Skin epidermis (tissue), 12 donors: ENCODE data around the gene RASIP1.
"Not testable (repeated sequence)": the region's sequence is repeated elsewhere in the genome, so short reads cannot be mapped to it uniquely, and the experiment has no call there.

Experiments
- H3K27ac ChIP-seq, 21 experiments: fragments of 200-600 bp; sonication (generic) in 11 of 21; one replicate each; pipeline ENCODE4 v1.5.0; 2020; ENCODE audit warnings: mild to moderate bottlenecking in 3 of 21, inconsistent platforms in 2 of 21, moderate library complexity in 2 of 21
- H3K4me3 ChIP-seq, 7 experiments: fragments of 200-600 bp; sonication (generic) in 2 of 7; one replicate each; pipeline ENCODE4 v1.5.0; 2020; ENCODE audit warnings: inconsistent platforms in 2 of 7, mild to moderate bottlenecking in 2 of 7, moderate library complexity in 1 of 7

Gene RASIP1, protein sequence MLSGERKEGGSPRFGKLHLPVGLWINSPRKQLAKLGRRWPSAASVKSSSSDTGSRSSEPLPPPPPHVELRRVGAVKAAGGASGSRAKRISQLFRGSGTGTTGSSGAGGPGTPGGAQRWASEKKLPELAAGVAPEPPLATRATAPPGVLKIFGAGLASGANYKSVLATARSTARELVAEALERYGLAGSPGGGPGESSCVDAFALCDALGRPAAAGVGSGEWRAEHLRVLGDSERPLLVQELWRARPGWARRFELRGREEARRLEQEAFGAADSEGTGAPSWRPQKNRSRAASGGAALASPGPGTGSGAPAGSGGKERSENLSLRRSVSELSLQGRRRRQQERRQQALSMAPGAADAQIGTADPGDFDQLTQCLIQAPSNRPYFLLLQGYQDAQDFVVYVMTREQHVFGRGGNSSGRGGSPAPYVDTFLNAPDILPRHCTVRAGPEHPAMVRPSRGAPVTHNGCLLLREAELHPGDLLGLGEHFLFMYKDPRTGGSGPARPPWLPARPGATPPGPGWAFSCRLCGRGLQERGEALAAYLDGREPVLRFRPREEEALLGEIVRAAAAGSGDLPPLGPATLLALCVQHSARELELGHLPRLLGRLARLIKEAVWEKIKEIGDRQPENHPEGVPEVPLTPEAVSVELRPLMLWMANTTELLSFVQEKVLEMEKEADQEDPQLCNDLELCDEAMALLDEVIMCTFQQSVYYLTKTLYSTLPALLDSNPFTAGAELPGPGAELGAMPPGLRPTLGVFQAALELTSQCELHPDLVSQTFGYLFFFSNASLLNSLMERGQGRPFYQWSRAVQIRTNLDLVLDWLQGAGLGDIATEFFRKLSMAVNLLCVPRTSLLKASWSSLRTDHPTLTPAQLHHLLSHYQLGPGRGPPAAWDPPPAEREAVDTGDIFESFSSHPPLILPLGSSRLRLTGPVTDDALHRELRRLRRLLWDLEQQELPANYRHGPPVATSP

DNA sequence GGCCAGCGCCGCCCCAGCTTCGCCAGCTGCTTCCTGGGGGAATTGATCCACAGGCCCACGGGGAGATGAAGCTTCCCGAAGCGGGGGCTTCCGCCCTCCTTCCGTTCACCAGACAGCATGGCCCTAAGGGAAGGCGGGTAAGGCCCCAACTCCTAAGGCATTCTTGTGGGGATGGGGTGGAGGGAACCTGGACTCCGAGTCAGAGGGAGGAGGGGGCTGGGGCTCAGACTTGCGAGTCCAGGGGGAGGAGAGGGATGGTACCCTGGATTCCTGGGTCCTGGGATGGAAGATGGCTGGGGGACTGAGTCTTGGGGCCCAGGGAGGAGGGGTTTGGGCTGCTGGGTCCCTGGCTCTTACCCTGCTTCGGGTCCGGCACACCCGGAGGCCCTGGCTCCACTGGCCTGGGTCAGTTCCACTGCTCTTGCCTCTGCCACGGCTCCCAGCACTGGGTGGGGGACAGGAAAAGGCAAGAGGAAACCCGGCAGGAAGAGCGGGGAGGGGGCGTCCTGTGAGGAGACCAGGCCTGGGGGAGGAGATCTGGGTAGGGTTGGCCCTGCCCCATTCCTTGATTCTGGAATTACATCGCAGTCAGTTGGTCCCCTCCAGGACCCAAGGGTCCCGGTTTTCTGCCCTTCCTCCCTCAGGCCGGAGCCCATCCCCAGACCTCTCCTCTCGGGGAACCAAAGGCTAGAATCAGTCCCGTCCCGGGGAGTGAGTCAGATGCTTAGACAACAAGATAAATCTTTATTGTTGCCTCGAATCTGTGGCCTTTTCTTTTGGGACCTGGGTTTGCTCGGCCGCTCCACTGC lies at the start of gene RASIP1:
TSS of gene RASIP1 (minus strand) at position 447 of the 809 bp plus-strand sequence. CDS start at position 119, 328 bp downstream.
- H3K27ac ChIP-seq: peak within 1 kb of the TSS; percentile 17 to 86 (median 74)
- H3K4me3 ChIP-seq: peak within 1 kb of the TSS; percentile 31 to 61 (median 50)

DNA sequence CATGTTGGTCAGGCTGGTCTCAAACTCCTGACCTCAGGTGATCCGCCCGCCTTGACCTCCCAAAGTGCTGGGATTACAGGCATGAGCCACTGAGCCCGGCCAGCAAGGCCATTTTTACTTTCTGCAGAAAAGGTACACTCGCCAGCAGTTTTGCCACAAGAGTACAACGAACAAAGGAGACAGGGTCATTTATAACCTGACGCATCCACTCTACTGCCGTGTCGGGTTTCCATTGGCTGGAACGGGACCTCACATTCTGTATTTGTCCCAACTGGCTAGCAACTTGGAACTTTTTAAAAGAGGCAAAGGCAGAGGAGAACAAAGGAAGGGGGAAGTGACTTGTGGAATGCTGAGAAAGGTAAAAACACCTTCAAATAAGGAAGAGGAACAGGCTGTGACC lies 46.9 kb upstream of the RASIP1 start:
- H3K4me3 ChIP-seq, H3K27ac ChIP-seq: not testable (repeated sequence)

DNA sequence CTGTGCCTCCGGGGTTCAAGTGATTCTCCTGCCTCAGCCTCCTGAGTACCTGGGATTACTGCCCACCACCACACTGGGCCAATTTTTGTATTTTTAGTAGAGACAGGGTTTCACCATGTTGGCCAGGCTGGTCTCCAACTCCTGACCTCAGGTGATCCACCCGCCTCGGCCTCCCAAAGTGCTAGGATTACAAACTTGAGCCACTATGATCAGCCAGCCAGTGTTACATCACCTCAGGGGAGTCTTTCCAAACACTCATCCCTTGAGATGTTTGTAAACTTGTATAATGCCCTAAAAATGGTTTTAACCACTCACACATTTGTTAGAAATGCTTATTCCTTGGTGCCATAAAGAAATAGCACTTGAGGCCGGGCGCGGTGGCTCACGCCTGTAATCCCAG lies 46.0 kb upstream of the RASIP1 start:
- not testable (repeated sequence) for H3K4me3 ChIP-seq, H3K27ac ChIP-seq

DNA sequence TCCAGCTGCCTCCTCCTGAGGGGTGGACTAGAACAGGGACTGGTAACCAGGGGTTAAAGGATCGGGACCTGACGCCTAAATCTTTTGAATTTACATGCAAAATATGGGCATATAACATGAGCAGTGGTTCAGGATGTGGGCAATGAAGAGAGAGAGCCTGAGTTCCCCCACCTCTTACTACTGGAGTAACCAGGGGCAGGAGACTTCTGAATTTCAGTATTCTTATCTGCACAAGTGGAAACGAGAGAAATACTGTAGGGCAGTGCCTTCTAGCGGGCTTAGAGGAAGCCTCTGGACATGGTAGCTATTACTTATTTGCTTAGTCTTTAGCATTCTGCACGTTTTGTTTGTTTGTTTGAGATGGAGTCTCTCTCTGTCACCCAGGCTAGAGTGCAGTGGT lies 44.1 kb upstream of the RASIP1 start:
- no peak overlapping the region for H3K27ac ChIP-seq

DNA sequence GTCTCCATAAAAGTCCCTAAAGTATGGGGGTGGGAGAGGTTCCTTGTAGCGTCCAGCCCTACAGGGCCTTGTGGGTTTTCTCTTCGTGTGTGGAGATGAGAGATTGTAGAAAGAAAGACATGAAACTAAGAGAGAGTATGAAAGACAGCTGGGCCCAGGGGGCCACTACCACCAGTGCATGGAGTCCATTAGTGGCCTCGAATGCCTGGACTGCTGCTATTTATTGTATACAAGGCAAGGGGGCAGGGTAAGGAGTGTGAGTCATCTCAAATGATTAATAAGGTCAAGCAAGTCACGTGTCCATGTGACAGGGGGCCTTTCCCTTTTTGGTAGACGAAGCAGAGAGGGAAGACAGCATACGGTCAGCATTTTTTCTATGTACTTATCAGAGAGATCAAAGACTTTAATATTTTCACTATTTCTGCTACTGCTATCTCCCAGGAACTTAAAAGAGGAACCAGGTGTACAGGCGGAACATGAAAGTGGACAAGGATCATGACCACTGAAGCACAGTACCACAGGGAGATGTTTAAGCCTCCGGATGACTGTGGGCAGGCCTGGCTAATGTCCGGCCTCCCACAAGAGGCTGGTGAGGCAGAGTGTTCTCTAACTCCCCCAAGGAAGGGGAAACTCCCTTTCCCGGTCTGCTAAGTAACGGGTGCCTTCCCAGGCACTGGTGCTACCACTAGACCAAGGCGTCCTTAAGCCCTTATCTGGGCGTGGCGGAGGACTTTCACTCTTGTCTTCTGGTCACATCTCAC lies 40.4 kb upstream of the RASIP1 start:
- peak overlapping the region in 12 of 21 experiments; percentile 8 to 76 (median 45) for H3K27ac ChIP-seq
- H3K4me3 ChIP-seq: no peak overlapping the region

More for the DNA sequence above, 44.1 kb upstream of the RASIP1 start:
- H3K4me3 ChIP-seq: no peak overlapping the region

DNA sequence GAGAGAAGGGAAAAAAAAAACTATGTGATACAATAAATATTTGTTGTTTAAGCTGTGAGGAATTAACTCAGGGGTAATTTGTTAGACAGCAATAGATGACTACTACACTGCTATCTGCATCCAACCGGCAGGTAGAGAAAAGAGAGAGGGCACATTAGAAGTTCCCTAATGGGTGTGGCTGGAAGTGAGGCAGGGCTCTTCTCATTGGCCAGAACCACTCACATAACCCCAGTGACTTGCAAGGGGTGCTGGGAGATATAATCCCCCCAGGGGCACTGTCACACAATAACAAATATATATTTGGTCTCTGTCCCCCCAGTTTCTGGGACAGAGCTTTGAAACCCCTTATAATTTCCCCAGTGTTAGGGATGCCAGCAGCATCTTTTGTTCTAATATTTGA lies 39.2 kb upstream of the RASIP1 start:
- H3K27ac ChIP-seq: no peak overlapping the region

DNA sequence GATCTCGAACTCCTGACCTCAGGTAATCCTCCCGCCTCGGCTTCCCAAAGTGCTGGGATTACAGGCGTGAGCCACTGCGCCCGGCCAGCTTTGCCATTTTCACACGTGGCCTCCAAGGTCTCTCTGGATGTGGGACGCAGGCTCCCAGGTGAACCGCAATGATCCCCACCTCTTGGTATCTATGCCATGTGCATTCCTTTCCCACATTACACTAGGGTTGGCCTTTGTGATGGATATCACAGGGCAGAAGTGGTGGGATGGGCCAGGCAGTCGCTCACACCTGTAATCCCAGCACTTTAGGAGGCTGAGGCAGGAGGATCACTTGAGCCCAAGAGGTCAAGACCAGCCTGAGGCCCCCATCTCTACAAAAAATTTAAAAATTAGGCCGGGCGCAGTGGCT lies 37.3 kb upstream of the RASIP1 start:
- Histone ChIP-seq H3K27ac (no peak overlapping the region), H3K4me3 (no peak overlapping the region)

More for the DNA sequence above, 39.2 kb upstream of the RASIP1 start:
- no peak overlapping the region for H3K4me3 ChIP-seq

DNA sequence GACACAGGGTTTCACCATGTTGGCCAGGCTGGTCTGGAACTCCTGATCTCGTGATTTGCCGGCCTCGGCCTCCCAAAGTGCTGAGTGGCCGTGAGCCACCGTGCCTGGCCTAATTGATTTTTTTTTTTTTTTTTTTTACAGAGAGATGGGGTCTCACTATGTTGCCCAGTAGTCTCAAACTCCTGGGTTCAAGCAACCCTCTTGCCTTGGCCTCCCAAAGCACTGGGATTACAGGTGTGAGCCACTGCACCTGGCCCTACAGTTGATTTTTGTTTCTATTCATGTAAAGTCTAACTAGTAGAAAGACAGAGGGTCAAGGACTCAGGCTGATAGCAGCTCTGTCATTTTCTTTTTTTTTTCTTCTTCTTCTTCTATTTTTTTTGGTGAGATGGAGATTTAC lies 36.7 kb upstream of the RASIP1 start:
- Histone ChIP-seq H3K4me3 (no peak overlapping the region), H3K27ac (no peak overlapping the region)

DNA sequence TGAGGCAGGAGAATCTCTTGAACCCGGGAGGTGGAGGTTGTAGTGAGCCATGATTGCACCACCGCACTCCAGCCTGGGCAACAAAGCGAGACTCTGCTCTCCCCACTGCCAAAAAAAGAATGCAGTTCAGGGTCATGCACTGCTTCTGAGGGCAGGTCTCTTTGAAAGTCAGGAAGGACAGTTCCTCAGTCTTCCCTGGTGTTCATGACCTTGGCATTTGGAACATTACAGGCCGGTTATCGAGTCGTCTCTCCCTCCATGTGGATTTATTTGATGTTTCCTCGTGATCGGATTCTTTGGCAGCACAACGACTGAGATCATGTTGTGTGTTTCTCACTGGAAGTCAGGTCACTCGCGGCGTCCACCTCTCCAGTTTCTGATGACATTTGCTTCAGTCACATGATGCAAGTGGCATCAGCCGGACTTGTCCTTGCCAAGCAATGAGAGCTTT lies 32.1 kb upstream of the RASIP1 start:
- no peak overlapping the region for H3K4me3 ChIP-seq
- no peak overlapping the region for H3K27ac ChIP-seq

DNA sequence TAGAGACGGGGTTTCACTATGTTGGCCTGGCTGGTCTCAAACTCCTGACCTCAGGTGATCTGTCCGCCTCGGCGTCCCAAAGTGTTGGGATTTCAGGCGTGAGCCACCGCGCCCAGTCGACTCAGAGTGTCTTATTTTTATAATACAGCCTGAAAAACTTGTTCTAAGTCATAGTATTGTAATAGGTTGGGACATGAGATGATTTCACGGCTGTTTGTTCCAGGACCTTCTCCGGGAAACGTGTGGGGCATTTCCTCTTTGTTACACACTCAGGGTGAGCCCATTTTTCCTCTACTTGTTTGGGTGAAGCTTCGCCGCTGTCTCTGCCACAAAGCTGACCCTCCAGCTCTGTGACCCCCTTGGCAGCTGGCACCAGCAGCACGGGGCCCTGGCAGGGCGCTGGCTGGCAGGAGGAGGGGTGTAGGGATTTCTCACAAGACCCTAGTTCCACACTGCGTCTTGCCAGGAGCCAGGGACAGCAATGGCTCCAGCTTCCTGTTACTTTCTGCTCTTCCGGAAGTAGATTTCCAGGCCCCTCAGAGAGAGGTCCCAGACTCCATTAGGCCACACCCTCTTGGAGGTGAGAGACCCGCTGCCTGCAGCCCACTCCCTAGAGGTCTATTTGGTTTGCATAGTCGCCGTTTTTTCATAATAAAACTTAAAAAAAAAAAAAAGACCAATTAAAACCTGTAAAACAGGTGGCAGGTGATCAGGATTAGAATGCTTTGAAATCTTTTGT lies 30.5 kb upstream of the RASIP1 start:
- no peak overlapping the region for H3K4me3 ChIP-seq

DNA sequence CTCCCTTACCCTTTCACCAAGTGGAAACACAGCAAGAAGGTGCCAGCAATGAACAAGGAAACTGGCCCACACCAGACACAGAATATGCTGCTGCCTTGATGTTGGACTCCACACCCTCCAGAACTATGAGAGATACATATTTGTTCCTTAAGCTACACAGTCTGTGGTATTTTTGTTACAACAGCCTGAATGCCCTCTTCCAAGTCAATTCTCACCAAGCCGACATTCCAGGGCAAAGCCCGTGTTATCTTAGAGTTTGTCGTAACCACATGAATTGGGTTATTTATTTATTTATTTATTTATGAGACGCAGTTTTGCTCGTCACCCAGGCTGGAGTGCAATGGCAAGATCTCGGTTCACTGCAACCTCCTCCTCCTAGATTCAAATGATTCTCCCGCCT lies 29.9 kb upstream of the RASIP1 start:
- Histone ChIP-seq H3K4me3 (no peak overlapping the region), H3K27ac (peak overlapping the region in 10 of 21 experiments; percentile 11 to 70 (median 41))

More for the DNA sequence above, 30.5 kb upstream of the RASIP1 start:
- peak overlapping the region in 13 of 21 experiments; percentile 11 to 70 (median 42) for H3K27ac ChIP-seq

DNA sequence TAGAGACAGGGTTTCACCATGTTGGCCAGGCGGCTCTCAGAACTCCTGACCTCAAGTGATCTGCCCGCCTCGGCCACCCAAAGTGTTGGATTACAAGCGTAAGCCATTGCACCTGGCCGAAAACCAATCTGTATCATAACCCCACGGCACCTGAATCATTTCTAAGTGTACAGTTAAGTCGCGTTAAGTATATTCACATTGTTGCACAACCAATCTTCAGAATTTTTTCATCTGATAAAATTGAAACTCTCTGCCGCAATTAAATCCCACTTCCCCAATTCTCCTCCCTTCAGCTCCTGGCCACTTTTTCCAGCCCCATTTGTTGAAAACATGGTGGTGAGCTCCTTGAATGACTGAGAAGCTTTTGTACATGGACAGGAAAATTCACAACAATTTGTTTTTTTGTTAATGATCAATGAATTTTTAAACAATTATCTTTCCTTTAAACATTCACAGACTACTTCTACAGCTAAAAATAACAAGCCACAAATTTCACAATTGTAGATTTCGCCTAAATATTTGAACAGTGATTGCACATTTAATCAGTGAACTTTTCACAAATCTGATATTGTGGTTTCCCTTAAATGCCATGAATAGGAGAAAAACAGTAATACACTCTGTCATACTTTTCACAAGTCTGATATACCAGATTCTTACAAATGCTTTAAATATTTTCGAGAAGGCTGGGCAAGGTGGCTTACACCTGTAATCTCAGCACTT lies 28.7 kb upstream of the RASIP1 start:
- Histone ChIP-seq H3K4me3 (no peak overlapping the region), H3K27ac (peak overlapping the region in 1 of 21 experiments; percentile 40)

DNA sequence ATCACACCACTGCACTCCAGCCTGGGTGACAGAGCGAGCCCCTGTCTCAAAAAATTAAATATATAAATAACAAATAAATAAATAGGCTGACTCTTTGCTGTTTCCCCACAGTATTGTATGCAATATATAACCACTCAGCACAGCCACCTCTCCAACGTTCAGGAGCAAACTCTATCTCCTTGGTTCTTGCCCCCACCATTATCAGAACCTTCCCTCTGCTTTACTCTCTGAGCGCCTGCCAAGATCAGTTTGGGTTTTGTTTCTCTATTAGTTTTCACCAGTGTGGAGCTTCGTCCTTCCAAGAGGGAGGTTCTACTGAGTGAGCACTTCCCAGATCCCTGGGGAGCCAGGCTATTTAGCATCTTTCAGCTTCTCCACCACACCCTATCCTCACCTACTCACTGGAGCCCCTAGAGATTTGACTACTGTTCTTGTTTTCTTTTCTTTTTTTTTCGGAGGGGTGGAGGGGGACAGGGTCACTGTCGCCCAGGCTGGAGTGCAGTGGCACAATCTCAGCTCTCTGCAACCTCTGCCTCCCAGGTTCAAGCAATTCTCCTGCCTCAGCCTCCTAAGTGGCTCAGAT lies 27.9 kb upstream of the RASIP1 start:
- not testable (repeated sequence) for H3K4me3 ChIP-seq, H3K27ac ChIP-seq

DNA sequence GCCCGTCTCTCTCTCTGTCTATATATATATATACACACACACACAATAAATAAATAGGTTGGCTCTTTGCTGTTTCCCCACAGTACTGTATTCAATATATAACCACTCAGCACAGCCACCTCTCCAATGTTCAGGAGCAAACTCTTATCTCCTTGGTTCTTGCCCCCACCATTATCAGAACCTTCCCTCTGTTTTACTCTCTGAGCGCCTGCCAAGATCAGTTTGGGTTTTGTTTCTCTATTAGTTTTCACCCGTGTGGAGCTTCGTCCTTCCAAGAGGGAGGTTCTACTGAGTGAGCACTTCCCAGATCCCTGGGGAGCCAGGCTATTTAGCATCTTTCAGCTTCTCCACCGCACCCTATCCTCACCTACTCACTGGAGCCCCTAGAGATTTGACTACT lies 25.4 kb upstream of the RASIP1 start:
- H3K27ac ChIP-seq: not testable (repeated sequence)

DNA sequence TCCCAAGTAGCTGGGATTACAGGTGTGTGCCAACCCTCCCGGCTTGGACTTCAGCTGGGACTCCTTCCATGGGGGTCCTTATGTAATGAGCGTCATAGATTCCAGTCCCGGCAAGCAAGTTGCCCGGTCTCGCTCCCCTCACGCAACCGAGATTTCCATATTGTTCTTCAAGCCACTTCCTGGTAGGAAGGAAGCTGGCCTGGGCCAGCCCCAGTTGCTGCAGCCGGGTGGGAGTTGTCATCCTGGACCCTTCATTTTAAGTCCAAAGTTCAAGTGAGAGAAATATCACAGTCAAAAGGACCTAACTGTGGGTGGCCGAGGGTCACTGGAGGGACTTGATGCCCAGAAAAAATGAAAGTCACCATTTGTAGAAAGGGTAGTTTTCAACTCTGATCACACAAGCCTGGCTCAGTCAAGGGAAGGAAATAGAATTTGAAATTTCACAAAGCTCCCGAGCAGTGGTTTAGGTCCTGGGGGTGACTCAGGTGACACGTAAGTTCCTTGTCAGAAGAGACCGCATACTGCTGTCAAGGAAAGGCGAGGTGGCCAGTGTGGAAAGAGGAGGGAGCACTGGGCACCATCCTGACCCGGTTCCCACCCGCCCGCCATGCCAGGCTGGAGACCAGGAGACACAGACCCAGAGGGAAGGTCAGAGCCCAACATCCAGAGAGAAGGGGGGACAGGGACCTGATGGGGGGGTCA lies 20.2 kb upstream of the RASIP1 start:
- no peak overlapping the region for H3K4me3 ChIP-seq
- peak overlapping the region in 6 of 21 experiments; percentile 5 to 72 (median 48) for H3K27ac ChIP-seq

More for the DNA sequence above, 25.4 kb upstream of the RASIP1 start:
- not testable (repeated sequence) for H3K4me3 ChIP-seq

DNA sequence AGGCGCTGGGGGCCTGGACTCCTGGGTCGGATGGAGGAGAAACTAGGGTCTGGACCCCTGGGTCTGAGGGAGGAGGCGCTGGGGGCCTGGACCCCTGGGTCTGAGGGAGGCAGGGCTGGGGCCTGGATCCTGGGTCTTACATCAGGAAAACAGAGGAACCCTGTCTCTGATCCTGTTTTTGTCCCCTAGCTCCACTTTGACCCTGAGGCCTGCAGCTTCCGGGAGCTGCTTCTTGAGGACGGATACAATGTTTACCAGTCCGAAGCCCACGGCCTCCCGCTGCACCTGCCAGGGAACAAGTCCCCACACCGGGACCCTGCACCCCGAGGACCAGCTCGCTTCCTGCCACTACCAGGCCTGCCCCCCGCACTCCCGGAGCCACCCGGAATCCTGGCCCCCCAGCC lies 17.3 kb upstream of the RASIP1 start:
- no peak overlapping the region for H3K4me3 ChIP-seq
- H3K27ac ChIP-seq: no peak overlapping the region
